Breast epithelium (tissue), 4 donors: ENCODE results near the gene ACVR1. TPM values are rescaled to one million over a fixed set of nuclear protein-coding genes. Genes with fewer than 3 reads are reported as not detected.
"Not testable (repeated sequence)": the region's sequence is repeated elsewhere in the genome, so short reads cannot be mapped to it uniquely, and the experiment has no call there.

ENCODE experiments used
- DNase-seq, 2 donors: peaks; one replicate each; pipeline ENCODE4 v3.0.0-alpha.2; 2019; ENCODE audit warnings: low spot score in 2 of 2
- H3K27ac ChIP-seq, 2 donors: fragments of 200-600 bp; sonication (generic) in 1 of 2; one replicate each; pipeline ENCODE4 v1.5.1; 2016 to 2019; ENCODE audit warnings: mild to moderate bottlenecking in 1 of 2
- H3K27me3 ChIP-seq, 2 donors: fragments of 200-600 bp; sonication (generic) in 1 of 2; one replicate each; pipeline versions ENCODE4 v1.5.1 to v1.6.0; 2017 to 2019; ENCODE audit warnings: control low read depth in 1 of 2, mild to moderate bottlenecking in 1 of 2
- H3K36me3 ChIP-seq: fragments of 200-600 bp; one replicate; pipeline ENCODE4 v1.5.1; 2019
- H3K4me1 ChIP-seq, 2 donors: fragments of 200-600 bp; sonication (generic); one replicate each; pipeline ENCODE4 v1.5.1; 2016 to 2019; ENCODE audit warnings: control low read depth in 1 of 2
- H3K4me3 ChIP-seq, 3 donors: fragments of 200-600 bp; sonication (generic); 1 replicate in 2 of 3; 2 replicates in 1 of 3; pipeline ENCODE4 v1.5.1; 2016 to 2019; ENCODE audit warnings: mild to moderate bottlenecking in 3 of 3, moderate library complexity in 2 of 3
- H3K9me3 ChIP-seq, 2 donors: fragments of 200-600 bp; sonication (generic) in 1 of 2; one replicate each; pipeline ENCODE4 v1.5.1; 2016 to 2019; ENCODE audit warnings: control low read depth in 1 of 2
- POLR2A ChIP-seq: fragments of 450-650 bp; IDR thresholded peaks from one replicate; pipeline ENCODE4 v1.6.1; 2016; ENCODE audit warnings: antibody characterized with exemption, mild to moderate bottlenecking, moderate library complexity
- POLR2AphosphoS5 ChIP-seq, 3 donors: sonication (generic); formaldehyde crosslinking; IDR thresholded peaks; one replicate each; pipeline ENCODE4 v1.6.1; 2017; ENCODE audit warnings: antibody characterized with exemption in 3 of 3
- intact Hi-C: fragments of 100-400 bp; cut with DNase I; formaldehyde crosslinking; loops from one replicate; pipeline ENCODE4 v1.15.1; 2023; ENCODE audit warnings: low total_unique reads
- total RNA-seq, 3 donors: library from RNA; depleted of rRNA; stranded (reverse); fragments of >200 nt; gene quantifications; one replicate each; pipeline ENCODE4 v1.1.0, GENCODE V29; 2016
- TF ChIP-seq, protein P1 (sequence below), 3 donors: fragments of 450-650 bp; IDR thresholded peaks; one replicate each; pipeline ENCODE4 v1.5.1; 2016 to 2017; ENCODE audit warnings: antibody characterized with exemption in 3 of 3, mild to moderate bottlenecking in 3 of 3, moderate library complexity in 3 of 3

Gene ACVR1
- total RNA-seq, 3 donors from 2014 or later: 31.5 to 45.4 (median 32.8) TPM

DNA sequence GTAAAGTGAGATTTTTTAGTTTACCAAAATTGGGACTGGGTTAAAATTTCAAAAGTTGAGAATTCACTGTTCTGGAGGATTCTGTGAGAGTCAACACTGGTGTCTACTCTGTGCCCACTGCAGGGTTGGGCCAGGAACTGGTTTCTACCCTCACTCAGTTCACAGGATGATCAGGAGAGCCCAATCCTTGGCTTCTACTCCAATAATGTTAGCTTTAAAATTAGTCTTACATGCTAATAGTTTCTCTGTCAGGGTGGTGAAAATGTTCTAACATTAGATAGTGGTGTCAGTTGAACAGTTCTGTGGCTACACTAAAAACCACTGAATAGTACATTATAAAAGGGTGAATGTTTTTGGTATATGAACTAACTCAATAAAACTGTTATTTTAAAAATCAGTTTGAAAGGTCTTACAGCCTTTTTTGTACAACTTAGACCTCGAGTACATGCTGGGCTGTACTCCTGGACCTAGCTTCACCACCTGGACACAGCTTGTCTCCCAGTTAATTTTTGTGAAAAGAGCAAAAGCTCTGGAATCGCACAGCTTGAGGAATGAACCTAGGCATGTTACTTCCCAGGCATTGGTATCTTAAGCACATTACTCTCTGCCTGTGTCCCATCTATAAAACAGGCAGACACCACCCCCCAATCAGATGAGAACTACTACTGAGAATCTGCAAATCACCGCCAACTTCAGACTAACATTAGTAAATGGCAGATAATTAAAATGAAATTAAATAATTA, 44.4 kb downstream of the ACVR1 start:
- Histone ChIP-seq H3K36me3 (no peaks in the 10 kb centered on the region), H3K27ac (peak overlapping the region; percentile 90 to 93), H3K27me3 (no peaks in the 10 kb centered on the region), H3K4me1 (peaks cover 0 to 5% of the 10 kb centered on the region in 2 donors), H3K4me3 (no peak overlapping the region), H3K9me3 (no peaks in the 10 kb centered on the region)
- TF ChIP-seq POLR2AphosphoS5 (IDR thresholded peaks at IDR 0.05) (no peak), POLR2A (no peak)
- TF ChIP-seq, protein P1, sequence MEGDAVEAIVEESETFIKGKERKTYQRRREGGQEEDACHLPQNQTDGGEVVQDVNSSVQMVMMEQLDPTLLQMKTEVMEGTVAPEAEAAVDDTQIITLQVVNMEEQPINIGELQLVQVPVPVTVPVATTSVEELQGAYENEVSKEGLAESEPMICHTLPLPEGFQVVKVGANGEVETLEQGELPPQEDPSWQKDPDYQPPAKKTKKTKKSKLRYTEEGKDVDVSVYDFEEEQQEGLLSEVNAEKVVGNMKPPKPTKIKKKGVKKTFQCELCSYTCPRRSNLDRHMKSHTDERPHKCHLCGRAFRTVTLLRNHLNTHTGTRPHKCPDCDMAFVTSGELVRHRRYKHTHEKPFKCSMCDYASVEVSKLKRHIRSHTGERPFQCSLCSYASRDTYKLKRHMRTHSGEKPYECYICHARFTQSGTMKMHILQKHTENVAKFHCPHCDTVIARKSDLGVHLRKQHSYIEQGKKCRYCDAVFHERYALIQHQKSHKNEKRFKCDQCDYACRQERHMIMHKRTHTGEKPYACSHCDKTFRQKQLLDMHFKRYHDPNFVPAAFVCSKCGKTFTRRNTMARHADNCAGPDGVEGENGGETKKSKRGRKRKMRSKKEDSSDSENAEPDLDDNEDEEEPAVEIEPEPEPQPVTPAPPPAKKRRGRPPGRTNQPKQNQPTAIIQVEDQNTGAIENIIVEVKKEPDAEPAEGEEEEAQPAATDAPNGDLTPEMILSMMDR (IDR thresholded peaks at IDR 0.05): no peak
- DNase-seq: no peak
- intact Hi-C loops: no loop called here

DNA sequence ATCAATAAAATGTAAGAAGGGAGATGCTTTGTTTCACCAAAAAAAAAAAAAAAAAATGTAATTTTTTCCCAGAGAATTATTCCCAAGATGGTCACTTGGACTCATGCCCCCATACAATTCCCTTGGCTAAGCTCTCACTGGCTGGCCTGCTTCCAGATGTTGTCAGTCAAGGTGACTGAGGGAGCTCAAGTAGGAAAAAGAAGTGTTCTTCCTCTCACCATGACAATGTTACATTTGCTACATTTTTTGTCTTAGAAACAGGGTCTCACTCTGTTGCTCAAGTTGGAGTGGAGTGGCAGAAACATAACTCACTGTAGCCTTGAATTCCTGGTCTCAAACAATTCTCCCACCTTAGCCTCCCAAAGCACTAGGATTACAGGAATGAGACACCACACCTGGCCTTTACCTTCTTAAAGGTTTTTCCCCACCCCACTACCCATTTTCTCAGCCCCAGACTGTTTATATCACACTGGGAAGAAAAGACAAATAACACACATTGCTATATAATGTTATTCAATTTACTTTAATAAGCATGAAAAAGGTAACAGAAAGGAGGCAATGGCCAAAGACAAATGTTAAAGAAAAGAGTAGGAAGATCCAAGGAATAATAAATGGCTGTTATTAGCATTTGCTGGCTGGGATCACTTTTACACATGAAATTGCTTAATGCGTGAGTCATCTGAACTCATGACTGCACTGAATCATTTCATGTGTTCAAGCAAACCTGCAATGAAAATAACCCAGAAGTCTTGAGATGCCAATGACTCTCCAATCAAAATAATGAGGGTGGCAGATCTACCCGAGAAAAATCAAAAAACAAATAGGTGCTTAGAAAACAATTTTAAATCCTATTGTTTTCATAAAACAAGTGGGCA, 45.2 kb downstream of the ACVR1 start:
- no peaks in the 10 kb centered on the region for H3K36me3 ChIP-seq
- peaks cover 0 to 5% of the 10 kb centered on the region in 2 donors for H3K4me1 ChIP-seq
- H3K27ac ChIP-seq: peak overlapping the region; percentile 90 to 93
- no peaks in the 10 kb centered on the region for H3K9me3 ChIP-seq
- peak in 2 of 3 donors; percentile 71 to 81 for TF ChIP-seq POLR2AphosphoS5 (IDR thresholded peaks at IDR 0.05)
- TF ChIP-seq, protein P1 (IDR thresholded peaks at IDR 0.05): no peak
- DNase-seq: no peak
- intact Hi-C loops: no loop called here
- no peak overlapping the region for H3K4me3 ChIP-seq
- no peaks in the 10 kb centered on the region for H3K27me3 ChIP-seq

- H3K36me3 ChIP-seq: no peaks in the 10 kb centered on the region
- no peak overlapping the region for H3K4me3 ChIP-seq
- H3K9me3 ChIP-seq: no peaks in the 10 kb centered on the region
- no peak for DNase-seq
- peak overlapping the region in 1 of 2 donors; percentile 90 for H3K27ac ChIP-seq
- TF ChIP-seq POLR2A (no peak), POLR2AphosphoS5 (IDR thresholded peaks at IDR 0.05) (no peak)
- TF ChIP-seq, protein P1 (IDR thresholded peaks at IDR 0.05): no peak
- peaks cover 0 to 5% of the 10 kb centered on the region in 2 donors for H3K4me1 ChIP-seq
- intact Hi-C loops: no loop called here
- H3K27me3 ChIP-seq: no peaks in the 10 kb centered on the region
These were observed 45.9 kb downstream of the ACVR1 start for GRCh38 chr2:157830266-157830665.

DNA sequence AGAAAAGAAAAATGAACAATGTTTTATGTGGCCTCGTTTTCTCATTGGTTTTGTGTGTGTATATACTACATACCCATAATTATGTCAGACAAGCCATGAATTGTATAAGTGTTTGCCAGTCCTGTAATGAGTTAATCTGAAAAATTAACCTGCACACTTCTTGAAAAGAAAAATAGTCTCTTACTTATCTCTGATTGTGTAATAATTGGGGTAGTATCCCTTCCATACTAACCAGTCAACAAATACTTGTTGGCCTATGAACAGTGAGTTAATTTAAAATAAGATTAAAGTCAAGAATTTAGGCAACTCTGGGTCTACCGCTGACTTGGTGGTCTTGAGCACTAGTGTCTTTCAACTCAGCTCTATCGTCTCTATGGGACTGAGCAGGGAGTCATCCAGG, 48.8 kb downstream of the ACVR1 start:
- Histone ChIP-seq H3K9me3 (no peaks in the 10 kb centered on the region), H3K27ac (peak overlapping the region in 1 of 2 donors; percentile 21), H3K4me1 (peaks cover 0 to 5% of the 10 kb centered on the region in 2 donors), H3K4me3 (no peak overlapping the region), H3K36me3 (no peaks in the 10 kb centered on the region), H3K27me3 (no peaks in the 10 kb centered on the region)
- DNase-seq: no peak
- TF ChIP-seq, protein P1 (IDR thresholded peaks at IDR 0.05): no peak
- TF ChIP-seq POLR2A (no peak), POLR2AphosphoS5 (IDR thresholded peaks at IDR 0.05) (no peak)
- intact Hi-C loops: no loop called here

DNA sequence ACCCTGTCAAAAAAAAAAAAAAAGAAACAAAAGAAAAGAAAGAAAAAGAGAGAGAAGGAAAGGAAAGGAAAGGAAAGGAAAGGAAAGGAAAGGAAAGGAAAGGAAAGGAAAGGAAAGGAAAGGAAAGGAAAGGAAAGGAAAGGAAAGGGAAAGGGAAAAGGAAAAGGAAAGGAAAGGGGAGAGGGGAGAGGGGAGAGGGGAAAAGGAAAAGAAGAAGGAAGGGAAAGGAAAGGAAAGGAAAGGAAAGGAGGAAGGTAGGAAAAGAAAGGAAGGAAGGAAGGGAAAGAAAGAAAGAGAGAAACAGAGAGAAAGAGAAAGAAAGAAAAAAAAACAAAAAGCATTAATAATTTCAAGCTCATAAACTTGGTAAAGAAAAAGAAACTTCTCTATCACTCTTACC, 49.5 kb downstream of the ACVR1 start:
- DNase-seq, H3K9me3 ChIP-seq, H3K4me3 ChIP-seq, H3K36me3 ChIP-seq, H3K4me1 ChIP-seq, H3K27me3 ChIP-seq, intact Hi-C loops: not testable (repeated sequence)
- H3K27ac ChIP-seq: peak overlapping the region; percentile 85 to 88
